ENCODE measurements around the gene ADGRL4.
"Not testable (repeated sequence)": the region's sequence is repeated elsewhere in the genome, so short reads cannot be mapped to it uniquely, and the experiment has no call there.

Gene ADGRL4

GRCh38 chr1:78918157-78918556 is 88.4 kb downstream of the ADGRL4 start:
- Histone ChIP-seq H3K36me3 (ENCODE audit: control insufficient read depth, insufficient read depth, low read length) (no peaks in the 10 kb centered on the region), H3K4me1 (ENCODE audit: control insufficient read depth, insufficient read depth, low read length) (no peaks in the 10 kb centered on the region), H3K4me3 (ENCODE audit: low read depth, low read length) (no peak overlapping the region), H3K27ac (ENCODE audit: low read depth, low read length) (no peak overlapping the region), H3K27me3 (ENCODE audit: control insufficient read depth, insufficient read depth, low read length) (no peaks in the 10 kb centered on the region), H3K9ac (ENCODE audit: low read length) (no peak overlapping the region), H3K9me3 (ENCODE audit: control insufficient read depth, insufficient read depth, low read depth, low read length) (no peaks in the 10 kb centered on the region)

GRCh38 chr1:78916986-78917385 is 89.5 kb downstream of the ADGRL4 start:
- no peak overlapping the region for H3K27ac ChIP-seq (ENCODE audit: low read depth, low read length)
- no peak overlapping the region for H3K9ac ChIP-seq (ENCODE audit: low read length)
- no peaks in the 10 kb centered on the region for H3K4me1 ChIP-seq (ENCODE audit: control insufficient read depth, insufficient read depth, low read length)

GRCh38 chr1:78913950-78914349 is 92.6 kb downstream of the ADGRL4 start:
- H3K27ac ChIP-seq (ENCODE audit: low read depth, low read length) = no peak overlapping the region
- no peaks in the 10 kb centered on the region for H3K9me3 ChIP-seq (ENCODE audit: control insufficient read depth, insufficient read depth, low read depth, low read length)
- no peaks in the 10 kb centered on the region for H3K4me1 ChIP-seq (ENCODE audit: control insufficient read depth, insufficient read depth, low read length)
- no peak overlapping the region for H3K4me3 ChIP-seq (ENCODE audit: low read depth, low read length)
- H3K27me3 ChIP-seq (ENCODE audit: control insufficient read depth, insufficient read depth, low read length) = no peaks in the 10 kb centered on the region
- no peak overlapping the region for H3K9ac ChIP-seq (ENCODE audit: low read length)
- no peaks in the 10 kb centered on the region for H3K36me3 ChIP-seq (ENCODE audit: control insufficient read depth, insufficient read depth, low read length)

More at GRCh38 chr1:78916986-78917385, 89.5 kb downstream of the ADGRL4 start:
- no peaks in the 10 kb centered on the region for H3K36me3 ChIP-seq (ENCODE audit: control insufficient read depth, insufficient read depth, low read length)
- H3K4me3 ChIP-seq (ENCODE audit: low read depth, low read length) = no peak overlapping the region
- no peaks in the 10 kb centered on the region for H3K27me3 ChIP-seq (ENCODE audit: control insufficient read depth, insufficient read depth, low read length)
- H3K9me3 ChIP-seq (ENCODE audit: control insufficient read depth, insufficient read depth, low read depth, low read length) = no peaks in the 10 kb centered on the region

DNA sequence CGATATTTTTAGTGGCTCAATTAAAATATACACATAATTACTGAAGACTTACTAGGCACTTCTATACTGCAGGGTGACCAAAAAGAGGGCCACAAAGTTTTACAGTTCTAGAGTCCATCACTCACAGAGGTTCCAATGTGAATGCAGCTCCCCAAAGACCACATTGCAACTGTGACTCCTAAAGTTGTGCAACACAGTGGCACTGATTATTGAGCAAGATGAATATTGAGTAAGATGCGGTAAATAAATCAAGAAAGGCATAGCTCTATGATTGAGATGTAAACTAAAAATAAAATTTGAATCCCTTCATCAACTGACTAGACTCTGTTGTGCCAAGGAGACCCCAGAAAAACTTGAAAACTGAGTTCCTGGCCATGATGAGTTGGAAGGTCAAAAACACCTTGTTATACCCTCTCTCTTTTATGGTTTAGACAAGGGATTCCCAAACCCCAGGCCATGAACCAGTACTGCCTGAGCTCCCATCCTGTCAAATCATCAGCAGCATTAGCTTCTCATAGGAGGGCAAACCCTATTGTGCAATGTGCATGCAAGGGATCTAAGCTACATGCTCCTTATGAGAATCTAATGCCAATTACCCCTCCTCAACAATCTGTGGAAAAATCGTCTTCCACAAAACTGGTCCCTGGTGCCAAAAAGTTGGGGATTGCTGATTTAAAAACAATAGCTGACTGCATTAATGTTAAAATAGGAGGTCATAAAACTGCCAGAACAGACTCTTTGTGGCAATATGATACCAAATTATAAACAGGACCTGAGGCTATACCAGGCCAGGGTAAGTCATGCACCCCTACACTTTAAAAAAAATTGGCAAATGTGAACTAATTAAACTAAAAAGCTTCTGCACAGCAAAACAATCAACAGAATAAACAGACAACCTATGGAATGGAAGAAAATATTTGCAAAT is 94.3 kb downstream of the ADGRL4 start:
- Histone ChIP-seq H3K27ac (ENCODE audit: low read depth, low read length) (no peak overlapping the region), H3K9ac (ENCODE audit: low read length) (no peak overlapping the region), H3K9me3 (ENCODE audit: control insufficient read depth, insufficient read depth, low read depth, low read length) (no peaks in the 10 kb centered on the region)

DNA sequence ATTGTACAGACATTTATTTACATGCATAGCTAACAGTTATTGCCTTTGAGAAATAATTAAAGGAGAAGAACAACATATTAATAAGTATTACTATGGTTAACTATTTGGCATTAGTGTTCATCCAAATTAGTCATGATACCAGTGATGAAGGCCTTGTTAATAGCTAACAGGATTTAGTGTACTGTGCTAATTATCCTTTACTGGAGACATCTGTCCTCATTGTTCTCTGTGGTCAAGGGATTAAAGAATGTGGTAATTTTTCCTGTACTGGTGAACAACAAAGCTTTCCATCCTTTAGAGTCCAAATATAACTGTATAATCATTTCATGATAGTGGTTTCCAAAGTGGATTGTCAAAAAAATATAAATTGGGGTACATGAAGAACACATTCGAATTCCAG is 103.9 kb downstream of the ADGRL4 start:
- Histone ChIP-seq H3K9me3 (ENCODE audit: control insufficient read depth, insufficient read depth, low read depth, low read length) (no peaks in the 10 kb centered on the region), H3K36me3 (ENCODE audit: control insufficient read depth, insufficient read depth, low read length) (no peaks in the 10 kb centered on the region), H3K4me1 (ENCODE audit: control insufficient read depth, insufficient read depth, low read length) (no peaks in the 10 kb centered on the region), H3K27ac (ENCODE audit: low read depth, low read length) (no peak overlapping the region), H3K9ac (ENCODE audit: low read length) (no peak overlapping the region), H3K4me3 (ENCODE audit: low read depth, low read length) (no peak overlapping the region), H3K27me3 (ENCODE audit: control insufficient read depth, insufficient read depth, low read length) (no peaks in the 10 kb centered on the region)

More for the DNA sequence above, 94.3 kb downstream of the ADGRL4 start:
- H3K36me3 ChIP-seq (ENCODE audit: control insufficient read depth, insufficient read depth, low read length) = no peaks in the 10 kb centered on the region
- H3K27me3 ChIP-seq (ENCODE audit: control insufficient read depth, insufficient read depth, low read length) = no peaks in the 10 kb centered on the region
- no peak overlapping the region for H3K4me3 ChIP-seq (ENCODE audit: low read depth, low read length)
- H3K4me1 ChIP-seq (ENCODE audit: control insufficient read depth, insufficient read depth, low read length) = no peaks in the 10 kb centered on the region

GRCh38 chr1:78894811-78895210 is 111.7 kb downstream of the ADGRL4 start:
- Histone ChIP-seq H3K9ac (ENCODE audit: low read length) (no peak overlapping the region), H3K27me3 (ENCODE audit: control insufficient read depth, insufficient read depth, low read length) (no peaks in the 10 kb centered on the region), H3K27ac (ENCODE audit: low read depth, low read length) (no peak overlapping the region), H3K4me1 (ENCODE audit: control insufficient read depth, insufficient read depth, low read length) (no peaks in the 10 kb centered on the region), H3K9me3 (ENCODE audit: control insufficient read depth, insufficient read depth, low read depth, low read length) (no peaks in the 10 kb centered on the region), H3K4me3 (ENCODE audit: low read depth, low read length) (no peak overlapping the region), H3K36me3 (ENCODE audit: control insufficient read depth, insufficient read depth, low read length) (no peaks in the 10 kb centered on the region)

DNA sequence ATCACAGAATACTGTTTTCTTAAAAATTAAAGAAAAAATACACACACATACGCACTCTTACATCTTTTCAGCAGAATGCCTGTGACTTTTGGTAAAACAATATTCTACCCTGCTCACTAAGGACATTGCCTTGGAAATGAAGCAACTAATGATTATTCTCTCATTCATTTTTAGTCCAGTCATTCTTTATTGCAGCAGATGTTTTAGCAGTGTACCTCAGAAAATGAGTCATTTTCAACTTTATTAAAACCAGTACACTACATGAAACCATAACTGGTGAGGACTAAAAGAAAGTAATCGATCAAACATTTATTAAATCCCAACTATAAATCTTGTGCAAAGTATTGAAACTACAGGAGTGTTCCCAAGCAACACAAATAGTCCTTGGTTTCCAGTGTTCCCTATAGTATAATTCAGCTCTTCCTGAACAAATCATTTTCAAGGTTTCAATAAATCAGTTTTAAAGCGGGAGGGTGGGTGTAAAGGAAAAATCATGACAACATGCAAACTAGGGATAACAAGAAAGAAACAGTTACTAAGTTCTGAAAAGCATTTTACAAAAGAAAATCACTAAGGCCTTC is 114.2 kb downstream of the ADGRL4 start:
- Histone ChIP-seq H3K36me3 (ENCODE audit: control insufficient read depth, insufficient read depth, low read length) (no peaks in the 10 kb centered on the region), H3K9ac (ENCODE audit: low read length) (no peak overlapping the region), H3K9me3 (ENCODE audit: control insufficient read depth, insufficient read depth, low read depth, low read length) (no peaks in the 10 kb centered on the region), H3K4me1 (ENCODE audit: control insufficient read depth, insufficient read depth, low read length) (no peaks in the 10 kb centered on the region), H3K27ac (ENCODE audit: low read depth, low read length) (no peak overlapping the region), H3K27me3 (ENCODE audit: control insufficient read depth, insufficient read depth, low read length) (no peaks in the 10 kb centered on the region), H3K4me3 (ENCODE audit: low read depth, low read length) (no peak overlapping the region)

GRCh38 chr1:78887458-78887857 is 119.1 kb downstream of the ADGRL4 start:
- no peaks in the 10 kb centered on the region for H3K27me3 ChIP-seq (ENCODE audit: control insufficient read depth, insufficient read depth, low read length)
- H3K4me1 ChIP-seq (ENCODE audit: control insufficient read depth, insufficient read depth, low read length) = peaks cover 7% of the 10 kb centered on the region
- no peaks in the 10 kb centered on the region for H3K36me3 ChIP-seq (ENCODE audit: control insufficient read depth, insufficient read depth, low read length)
- no peak overlapping the region for H3K27ac ChIP-seq (ENCODE audit: low read depth, low read length)
- H3K4me3 ChIP-seq (ENCODE audit: low read depth, low read length) = no peak overlapping the region
- no peaks in the 10 kb centered on the region for H3K9me3 ChIP-seq (ENCODE audit: control insufficient read depth, insufficient read depth, low read depth, low read length)
- no peak overlapping the region for H3K9ac ChIP-seq (ENCODE audit: low read length)

GRCh38 chr1:78884685-78885452 is 121.7 kb downstream of the ADGRL4 start:
- no peaks in the 10 kb centered on the region for H3K36me3 ChIP-seq (ENCODE audit: control insufficient read depth, insufficient read depth, low read length)
- H3K4me1 ChIP-seq (ENCODE audit: control insufficient read depth, insufficient read depth, low read length) = peaks cover 7% of the 10 kb centered on the region
- no peak overlapping the region for H3K9ac ChIP-seq (ENCODE audit: low read length)
- H3K4me3 ChIP-seq (ENCODE audit: low read depth, low read length) = no peak overlapping the region
- H3K27ac ChIP-seq (ENCODE audit: low read depth, low read length) = no peak overlapping the region
- no peaks in the 10 kb centered on the region for H3K27me3 ChIP-seq (ENCODE audit: control insufficient read depth, insufficient read depth, low read length)
- no peaks in the 10 kb centered on the region for H3K9me3 ChIP-seq (ENCODE audit: control insufficient read depth, insufficient read depth, low read depth, low read length)

DNA sequence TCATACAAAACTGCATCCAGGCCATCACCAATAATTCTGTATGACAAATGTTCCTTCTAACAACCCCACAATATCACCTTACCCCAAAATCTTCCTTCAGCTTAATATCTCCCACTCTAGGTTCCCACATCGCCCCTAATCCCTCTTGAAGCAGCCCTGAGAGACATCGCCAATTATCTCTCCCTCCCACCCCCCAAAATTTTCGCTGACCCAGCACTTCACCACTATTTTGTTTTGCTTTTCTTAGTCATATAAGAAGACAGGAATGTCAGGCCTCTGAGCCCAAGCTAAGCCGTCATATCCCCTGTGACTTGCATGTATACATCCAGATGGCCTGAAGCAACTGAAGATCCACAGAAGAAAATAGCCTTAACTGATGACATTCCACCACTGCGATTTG is 126.3 kb downstream of the ADGRL4 start:
- H3K27me3 ChIP-seq (ENCODE audit: control insufficient read depth, insufficient read depth, low read length) = no peaks in the 10 kb centered on the region
- H3K9ac ChIP-seq (ENCODE audit: low read length) = no peak overlapping the region
- no peaks in the 10 kb centered on the region for H3K36me3 ChIP-seq (ENCODE audit: control insufficient read depth, insufficient read depth, low read length)
- H3K27ac ChIP-seq (ENCODE audit: low read depth, low read length) = no peak overlapping the region
- peaks cover 5% of the 10 kb centered on the region for H3K4me1 ChIP-seq (ENCODE audit: control insufficient read depth, insufficient read depth, low read length)
- H3K9me3 ChIP-seq (ENCODE audit: control insufficient read depth, insufficient read depth, low read depth, low read length) = no peaks in the 10 kb centered on the region
- no peak overlapping the region for H3K4me3 ChIP-seq (ENCODE audit: low read depth, low read length)

DNA sequence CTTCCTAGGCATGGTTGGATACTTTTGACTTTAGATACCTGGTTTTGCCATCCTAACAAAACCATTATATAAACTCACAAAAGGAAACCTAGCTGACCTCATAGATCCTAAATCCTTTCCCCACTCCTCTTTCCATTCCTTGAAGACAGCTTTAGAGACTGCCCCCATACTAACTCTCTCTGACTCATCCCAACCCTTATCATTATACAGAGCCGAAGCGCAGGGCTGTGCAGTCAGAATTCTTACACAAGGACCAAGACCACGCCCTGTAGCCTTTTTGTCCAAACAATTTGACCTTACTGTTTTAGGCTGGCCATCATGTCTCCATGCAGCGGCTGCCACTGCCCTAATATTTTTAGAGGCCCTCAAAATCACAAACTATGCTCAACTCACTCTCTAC is 130.5 kb downstream of the ADGRL4 start:
- not testable (repeated sequence) for H3K9me3 ChIP-seq (ENCODE audit: control insufficient read depth, insufficient read depth, low read depth, low read length); H3K4me1 ChIP-seq (ENCODE audit: control insufficient read depth, insufficient read depth, low read length); H3K27me3 ChIP-seq (ENCODE audit: control insufficient read depth, insufficient read depth, low read length); H3K9ac ChIP-seq (ENCODE audit: low read length); H3K27ac ChIP-seq (ENCODE audit: low read depth, low read length); H3K36me3 ChIP-seq (ENCODE audit: control insufficient read depth, insufficient read depth, low read length); H3K4me3 ChIP-seq (ENCODE audit: low read depth, low read length)

Measured in HUES6 (cell line).